CD4-positive, alpha-beta T cell treated with Interleukin-17A for 4 hours (primary cell): Measurements from ENCODE around the gene KCNQ5.
"Not testable (repeated sequence)": the region's sequence is repeated elsewhere in the genome, so short reads cannot be mapped to it uniquely, and the experiment has no call there.

Experiments used
- DNase-seq: peaks from one replicate; pipeline ENCODE4 v3.0.0-alpha.2; 2020; ENCODE audit warnings: mixed read lengths

KCNQ5 gene

GRCh38 chr6:72856801-72857200, 234.9 kb downstream of the KCNQ5 start:
- DNase-seq, result no peak

GRCh38 chr6:72857791-72858585, 236.1 kb downstream of the KCNQ5 start:
- DNase-seq, result no peak

GRCh38 chr6:72861059-72861458, 239.2 kb downstream of the KCNQ5 start:
- DNase-seq, result no peak

GRCh38 chr6:72861935-72862432, 240.1 kb downstream of the KCNQ5 start:
- DNase-seq, result no peak

- no peak for DNase-seq
Measured at GRCh38 chr6:72863131-72863530, 241.3 kb downstream of the KCNQ5 start.

GRCh38 chr6:72864236-72864635, 242.4 kb downstream of the KCNQ5 start:
- no peak for DNase-seq

GRCh38 chr6:72864799-72865198, 242.9 kb downstream of the KCNQ5 start:
- no peak for DNase-seq

GRCh38 chr6:72865467-72865866, 243.6 kb downstream of the KCNQ5 start:
- DNase-seq, result no peak

- DNase-seq, result no peak
Measured at GRCh38 chr6:72869621-72870020, 247.8 kb downstream of the KCNQ5 start.

GRCh38 chr6:72873433-72873832, 251.6 kb downstream of the KCNQ5 start:
- DNase-seq, result no peak

- DNase-seq, result no peak
Measured at GRCh38 chr6:72876256-72876655, 254.4 kb downstream of the KCNQ5 start.

- no peak for DNase-seq
Measured at GRCh38 chr6:72886170-72886569, 264.3 kb downstream of the KCNQ5 start.

GRCh38 chr6:72890233-72890632, 268.4 kb downstream of the KCNQ5 start:
- DNase-seq, result no peak

GRCh38 chr6:72890671-72891070, 268.8 kb downstream of the KCNQ5 start:
- no peak for DNase-seq

- no peak for DNase-seq
Measured at GRCh38 chr6:72892901-72893300, 271.0 kb downstream of the KCNQ5 start.

- no peak for DNase-seq
Measured at GRCh38 chr6:72894091-72894490, 272.2 kb downstream of the KCNQ5 start.

- not testable (repeated sequence) for DNase-seq
Measured at GRCh38 chr6:72898313-72898712, 276.4 kb downstream of the KCNQ5 start.

GRCh38 chr6:72905705-72906478, 284.0 kb downstream of the KCNQ5 start:
- no peak for DNase-seq

GRCh38 chr6:72911463-72912155, 289.7 kb downstream of the KCNQ5 start:
- DNase-seq, result no peak

- DNase-seq, result no peak
Measured at GRCh38 chr6:72913797-72914196, 291.9 kb downstream of the KCNQ5 start.

- no peak for DNase-seq
Measured at GRCh38 chr6:72916298-72916697, 294.4 kb downstream of the KCNQ5 start.

- DNase-seq, result no peak
Measured at GRCh38 chr6:72916906-72917305, 295.0 kb downstream of the KCNQ5 start.

- no peak for DNase-seq
Measured at GRCh38 chr6:72922401-72922800, 300.5 kb downstream of the KCNQ5 start.
